ENCODE results near the gene HOXA3. TPM values are rescaled to one million over a fixed set of nuclear protein-coding genes. Genes with fewer than 3 reads are reported as not detected.
A peak's percentile ranks its signal among the peaks of the same experiment; 100 is the strongest.

HOXA3 gene
- total RNA-seq, 2 experiments from 2014 or later, result not detected

DNA sequence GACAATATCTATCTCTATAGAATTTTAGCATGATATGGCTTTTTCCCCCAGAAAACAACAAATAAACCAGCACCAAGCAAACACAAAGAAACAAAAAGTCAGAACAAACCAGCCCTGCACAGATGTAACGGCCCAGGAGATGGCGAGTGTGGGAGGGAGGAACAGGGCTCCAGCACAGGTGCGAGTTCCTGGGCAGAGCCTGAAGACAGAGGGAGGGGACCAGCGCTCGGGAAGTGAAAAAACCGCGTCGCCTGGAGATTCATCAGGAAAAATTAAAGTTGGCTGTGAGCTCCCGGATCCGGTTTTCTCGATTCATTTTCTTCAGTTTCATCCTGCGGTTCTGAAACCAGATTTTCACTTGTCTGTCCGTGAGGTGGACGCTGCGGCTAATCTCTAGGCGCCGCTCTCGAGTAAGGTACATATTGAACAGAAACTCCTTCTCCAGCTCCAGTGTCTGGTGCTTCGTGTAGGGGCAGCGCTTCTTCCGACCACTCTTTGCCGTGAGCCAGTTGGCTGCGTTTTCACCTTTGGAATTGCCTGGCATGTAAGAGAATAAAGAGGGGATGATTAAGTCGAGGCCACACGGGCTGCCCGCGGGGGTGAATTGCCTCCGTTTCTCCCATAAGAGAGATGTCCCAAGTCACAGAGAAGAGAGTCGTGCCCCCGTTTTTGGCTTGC lies 19.4 kb upstream of the HOXA3 start:
- ATAC-seq, result no peak
- Mint-ChIP-seq H3K36me3 (peaks cover 2% of the 10 kb centered on the region), H3K27ac (peak overlapping the region; percentile 35), H3K27me3 (peaks cover 81% of the 10 kb centered on the region), H3K4me1 (peaks cover 7% of the 10 kb centered on the region), H3K9me3 (ENCODE audit: low read depth) (no peaks in the 10 kb centered on the region), H3K4me3 (no peak overlapping the region)
- CTCF ChIA-PET, result interaction anchor here (1.0 to 1.7 kb wide), 4 partner anchors 11 to 40 kb away, joined by 3 to 5 read pairs (median 4); no protein-coding TSS in a partner anchor
- no peak for DNase-seq

- CTCF ChIA-PET, result interaction anchor here (1.0 to 1.7 kb wide), 3 partner anchors 10 to 40 kb away, joined by 3 to 5 read pairs (median 3); no protein-coding TSS in a partner anchor
- peaks cover 7% of the 10 kb centered on the region for H3K4me1 Mint-ChIP-seq
- H3K36me3 Mint-ChIP-seq, result peaks cover 2% of the 10 kb centered on the region
- H3K9me3 Mint-ChIP-seq (ENCODE audit: low read depth), result no peaks in the 10 kb centered on the region
- no peak for ATAC-seq
- H3K27me3 Mint-ChIP-seq, result peaks cover 81% of the 10 kb centered on the region
- no peak overlapping the region for H3K4me3 Mint-ChIP-seq
- peak overlapping the region; percentile 35 for H3K27ac Mint-ChIP-seq
- DNase-seq, result no peak
These were observed 18.9 kb upstream of the HOXA3 start for GRCh38 chr7:27171325-27171636.

DNA sequence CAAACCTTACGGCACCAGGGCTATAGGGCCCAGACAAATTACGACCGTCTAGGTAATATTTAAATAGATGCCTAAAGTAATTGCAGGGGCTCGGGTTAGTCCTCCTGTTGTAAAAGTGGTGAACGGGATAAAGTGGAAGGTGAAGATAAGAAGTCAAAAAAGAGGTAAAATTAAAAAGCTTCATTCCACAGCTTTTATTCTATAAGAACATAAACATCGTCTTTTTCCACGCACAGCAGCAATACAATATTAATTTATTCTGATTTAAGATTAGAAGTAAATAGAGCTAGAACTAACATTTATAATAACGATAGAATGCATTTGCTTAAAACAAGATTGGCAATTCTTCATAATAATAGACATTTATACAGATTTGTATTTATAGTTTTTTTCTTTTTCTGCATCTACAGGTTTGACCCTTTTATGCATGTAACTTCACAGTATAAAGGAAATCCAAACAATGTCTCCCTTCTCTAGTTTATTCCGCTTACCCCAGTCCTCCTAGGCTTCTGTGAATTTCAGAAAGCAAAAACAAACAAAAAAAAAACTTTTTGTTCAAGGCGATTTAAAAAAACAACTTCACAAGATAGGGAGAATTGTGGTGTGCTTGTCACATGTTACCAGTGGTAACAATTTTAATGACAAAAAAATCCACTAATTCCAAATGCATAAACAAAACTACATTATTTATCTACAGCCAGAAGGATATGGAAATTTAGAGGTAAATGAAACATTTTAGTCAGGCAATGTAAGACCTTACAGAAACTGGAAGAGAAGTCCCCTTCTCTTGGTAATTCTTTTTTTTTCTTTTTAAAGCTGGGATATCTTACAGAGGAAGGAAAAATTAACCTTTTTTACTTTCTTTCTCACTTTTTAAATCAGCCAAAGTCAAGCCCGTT lies 18.3 kb upstream of the HOXA3 start:
- Mint-ChIP-seq H3K9me3 (ENCODE audit: low read depth) (no peaks in the 10 kb centered on the region), H3K27ac (no peak overlapping the region), H3K27me3 (peaks cover 82% of the 10 kb centered on the region), H3K4me1 (peaks cover 7% of the 10 kb centered on the region), H3K4me3 (no peak overlapping the region), H3K36me3 (peaks cover 2% of the 10 kb centered on the region)
- no peak for DNase-seq
- no peak for ATAC-seq
- CTCF ChIA-PET, result interaction anchor here (1.0 to 1.7 kb wide), 2 partner anchors 10 to 41 kb away, joined by 3 to 5 read pairs; no protein-coding TSS in a partner anchor

GRCh38 chr7:27169658-27170425 lies 17.5 kb upstream of the HOXA3 start:
- Mint-ChIP-seq H3K4me3 (no peak overlapping the region), H3K27ac (no peak overlapping the region), H3K27me3 (peaks cover 79% of the 10 kb centered on the region), H3K36me3 (peaks cover 2% of the 10 kb centered on the region), H3K9me3 (ENCODE audit: low read depth) (no peaks in the 10 kb centered on the region), H3K4me1 (peaks cover 7% of the 10 kb centered on the region)
- no peak for DNase-seq
- CTCF ChIA-PET, result no interaction called here
- no peak for ATAC-seq

GRCh38 chr7:27168265-27168947 lies 16.0 kb upstream of the HOXA3 start:
- ATAC-seq, result no peak
- H3K27ac Mint-ChIP-seq, result peak overlapping the region; percentile 40

DNA sequence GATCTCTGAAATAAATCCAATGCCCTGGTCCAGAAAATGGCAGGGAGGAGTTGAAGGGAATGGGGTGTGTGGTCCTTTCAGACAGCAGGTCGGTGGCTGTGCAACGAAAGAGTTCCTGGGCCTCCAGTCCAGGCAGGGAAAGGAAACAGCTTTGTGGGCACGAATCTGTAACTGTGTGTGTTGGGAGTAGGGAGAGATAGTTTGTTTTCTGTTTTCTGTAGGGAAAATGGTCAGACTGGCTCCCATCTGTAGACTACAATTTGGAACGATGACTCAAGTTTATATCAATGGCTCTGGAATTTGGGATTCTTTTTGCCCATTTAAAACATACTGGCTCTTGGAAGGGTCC lies 15.5 kb upstream of the HOXA3 start:
- CTCF ChIA-PET, result interaction anchor here (1.0 to 1.4 kb wide), 2 partner anchors 12 to 17 kb away, joined by 3 to 5 read pairs; no protein-coding TSS in a partner anchor
- H3K4me3 Mint-ChIP-seq, result no peak overlapping the region
- peaks cover 2% of the 10 kb centered on the region for H3K36me3 Mint-ChIP-seq
- DNase-seq, result no peak
- peak overlapping the region; percentile 40 for H3K27ac Mint-ChIP-seq
- peaks cover 7% of the 10 kb centered on the region for H3K4me1 Mint-ChIP-seq
- no peak for ATAC-seq
- peaks cover 90% of the 10 kb centered on the region for H3K27me3 Mint-ChIP-seq
- H3K9me3 Mint-ChIP-seq (ENCODE audit: low read depth), result no peaks in the 10 kb centered on the region

More at GRCh38 chr7:27168265-27168947, 16.0 kb upstream of the HOXA3 start:
- CTCF ChIA-PET, result interaction anchor here (1.0 to 1.4 kb wide), 2 partner anchors 12 to 18 kb away, joined by 3 to 5 read pairs; no protein-coding TSS in a partner anchor
- H3K4me3 Mint-ChIP-seq, result no peak overlapping the region
- no peak for DNase-seq
- H3K27me3 Mint-ChIP-seq, result peaks cover 87% of the 10 kb centered on the region
- peaks cover 7% of the 10 kb centered on the region for H3K4me1 Mint-ChIP-seq
- H3K9me3 Mint-ChIP-seq (ENCODE audit: low read depth), result no peaks in the 10 kb centered on the region
- H3K36me3 Mint-ChIP-seq, result peaks cover 2% of the 10 kb centered on the region

DNA sequence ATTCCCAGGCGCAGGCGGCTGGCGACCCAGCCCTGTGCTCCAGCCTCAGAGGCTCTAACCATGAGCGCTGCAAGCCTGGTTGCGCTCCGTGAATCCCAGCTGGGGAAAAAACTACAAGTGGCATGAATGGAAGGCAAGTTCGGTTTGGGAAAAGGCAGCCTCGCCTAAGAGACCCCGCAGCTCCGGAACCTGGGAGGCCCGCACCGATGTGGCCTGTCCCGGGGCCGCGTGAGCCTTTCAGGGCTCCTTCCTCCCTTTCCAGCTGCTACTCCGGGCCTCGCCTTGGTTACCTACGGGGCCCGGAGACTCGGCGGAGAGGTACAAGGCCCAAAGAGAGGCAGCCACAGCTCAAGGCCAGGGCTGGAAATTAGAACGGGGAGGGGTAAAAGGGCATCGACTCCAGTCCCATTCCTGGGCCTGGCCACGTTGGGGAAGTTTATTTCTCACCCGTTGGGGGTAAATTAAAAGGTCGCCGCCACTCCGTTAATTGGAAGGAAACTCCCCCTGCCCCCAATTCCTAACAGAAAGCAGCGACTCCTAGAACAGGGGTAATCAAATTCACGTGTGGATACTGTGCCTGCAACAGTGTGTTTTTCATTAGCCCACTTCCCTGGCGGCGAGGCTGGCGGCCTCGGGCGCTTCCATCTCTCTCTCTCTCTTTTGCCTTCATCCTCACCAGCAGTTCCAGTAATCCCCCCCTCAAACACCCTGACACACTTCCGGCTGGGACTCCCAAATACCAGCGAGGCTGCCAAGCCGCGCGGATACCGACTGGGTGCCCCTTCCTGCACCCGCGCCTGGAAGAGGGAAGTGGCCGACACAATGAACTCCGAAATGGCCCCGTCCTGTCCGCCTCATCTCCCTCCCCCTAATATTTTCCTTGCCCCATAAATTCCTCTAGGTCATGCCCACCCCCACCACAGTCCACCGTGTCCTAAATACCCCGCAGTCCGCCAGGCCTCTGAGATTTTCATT lies 14.4 kb upstream of the HOXA3 start:
- peaks cover 3% of the 10 kb centered on the region for H3K4me1 Mint-ChIP-seq
- H3K9me3 Mint-ChIP-seq (ENCODE audit: low read depth), result no peaks in the 10 kb centered on the region
- CTCF ChIA-PET, result interaction anchor here (1.0 to 2.1 kb wide), 3 partner anchors 10 to 16 kb away, joined by 3 to 6 read pairs (median 3); partner anchors contain the start of gene HOXA7
- H3K27me3 Mint-ChIP-seq, result peaks cover 91% of the 10 kb centered on the region
- H3K27ac Mint-ChIP-seq, result peak overlapping the region; percentile 40
- H3K36me3 Mint-ChIP-seq, result peaks cover 2% of the 10 kb centered on the region
- DNase-seq (no peak), ATAC-seq (no peak)
- H3K4me3 Mint-ChIP-seq, result no peak overlapping the region

DNA sequence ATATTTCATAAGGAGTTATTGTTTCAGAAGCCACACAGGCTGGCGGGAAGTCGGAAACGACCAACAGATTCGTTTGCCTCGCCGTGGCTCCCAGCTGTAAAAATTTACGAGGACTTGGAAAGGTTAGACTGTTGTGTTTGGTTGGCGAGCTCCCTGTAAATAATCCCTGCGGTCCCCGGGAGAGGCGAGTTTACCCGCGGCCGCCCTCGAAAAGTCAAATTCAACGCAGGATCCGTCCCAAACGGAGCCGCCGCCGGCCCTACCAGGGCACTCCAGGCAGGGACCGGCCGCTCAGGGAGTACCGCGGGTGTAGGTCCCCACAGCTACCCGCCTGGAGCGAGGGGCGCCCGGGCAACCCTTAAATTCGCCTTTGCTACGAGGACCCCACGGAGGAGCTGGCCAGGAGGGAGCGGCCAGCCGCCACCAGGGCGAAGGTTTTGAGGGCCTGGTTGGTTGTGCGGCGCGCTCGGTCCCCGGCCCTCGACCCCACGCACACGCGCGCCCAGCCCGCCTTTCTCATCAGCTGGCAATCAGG lies 13.7 kb upstream of the HOXA3 start:
- CTCF ChIA-PET, result interaction anchor here (1.1 to 2.1 kb wide), 2 partner anchors 9 to 13 kb away, joined by 3 to 6 read pairs; partner anchors contain the start of gene HOXA7
- no peak overlapping the region for H3K4me3 Mint-ChIP-seq

DNA sequence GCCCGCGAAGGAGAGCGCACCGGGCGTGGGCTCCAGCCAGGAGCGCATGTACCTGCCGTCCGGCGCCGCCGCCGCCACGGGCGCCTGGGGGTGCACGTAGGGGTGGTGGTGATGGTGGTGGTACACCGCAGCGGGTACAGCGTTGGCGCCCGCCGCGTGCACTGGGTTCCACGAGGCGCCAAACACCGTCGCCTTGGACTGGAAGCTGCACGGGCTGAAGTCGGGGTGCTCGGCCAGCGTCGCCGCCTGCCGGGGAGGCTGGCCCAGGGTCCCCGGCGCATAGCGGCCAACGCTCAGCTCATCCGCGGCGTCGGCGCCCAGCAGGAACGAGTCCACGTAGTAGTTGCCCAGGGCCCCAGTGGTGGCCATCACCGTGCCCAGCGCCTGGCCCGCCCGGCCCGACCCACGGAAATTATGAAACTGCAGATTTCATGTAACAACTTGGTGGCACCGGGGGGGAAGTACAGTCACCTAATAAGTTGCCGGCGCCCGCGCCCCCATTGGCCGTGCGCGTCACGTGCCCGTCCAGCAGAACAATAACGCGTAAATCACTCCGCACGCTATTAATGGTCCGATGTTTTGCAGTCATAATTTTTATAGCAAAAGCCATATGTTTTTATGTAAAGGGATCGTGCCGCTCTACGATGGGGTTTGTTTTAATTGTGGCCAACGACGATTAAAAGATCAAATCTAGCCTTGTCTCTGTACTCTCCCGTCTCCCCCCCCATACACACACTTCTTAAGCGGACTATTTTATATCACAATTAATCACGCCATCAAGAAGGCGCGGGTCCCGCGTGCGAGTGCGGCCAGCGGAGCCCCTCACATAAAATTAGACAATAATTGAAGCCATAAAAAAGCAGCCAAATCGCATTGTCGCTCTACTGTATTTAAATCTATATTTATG lies 13.0 kb upstream of the HOXA3 start, which contains the start of gene HOXA9:
Gene HOXA9, minus strand, starts transcription at position 449 of the 907 bp plus-strand sequence. Its CDS starts 80 bp downstream, at position 369.
- Mint-ChIP-seq H3K36me3 (no peaks in the 10 kb centered on the region), H3K27ac (peak within 1 kb of the TSS; percentile 77), H3K9me3 (ENCODE audit: low read depth) (no peaks in the 10 kb centered on the region), H3K4me3 (no peak within 1 kb of the TSS), H3K27me3 (peaks cover 84% of the 10 kb centered on the region), H3K4me1 (peaks cover 2% of the 10 kb centered on the region)
- DNase-seq, result no peak
- CTCF ChIA-PET, result interaction anchor here (2.1 kb wide), 1 partner anchor 9 kb away, joined by 6 read pairs; the partner anchor contains the start of gene HOXA7
- no peak for ATAC-seq

More for the DNA sequence above, 13.7 kb upstream of the HOXA3 start:
- H3K4me1 Mint-ChIP-seq, result peaks cover 1% of the 10 kb centered on the region
- no peaks in the 10 kb centered on the region for H3K36me3 Mint-ChIP-seq
- no peak for ATAC-seq
- H3K9me3 Mint-ChIP-seq (ENCODE audit: low read depth), result no peaks in the 10 kb centered on the region
- peak overlapping the region; percentile 77 for H3K27ac Mint-ChIP-seq
- peaks cover 86% of the 10 kb centered on the region for H3K27me3 Mint-ChIP-seq
- no peak for DNase-seq

GRCh38 chr7:27164367-27165088 lies 12.1 kb upstream of the HOXA3 start:
- H3K36me3 Mint-ChIP-seq, result no peaks in the 10 kb centered on the region
- H3K27ac Mint-ChIP-seq, result no peak overlapping the region

More at GRCh38 chr7:27164367-27165088, 12.1 kb upstream of the HOXA3 start:
- ATAC-seq (no peak), DNase-seq (no peak)
- Mint-ChIP-seq H3K4me1 (peaks cover 6% of the 10 kb centered on the region), H3K9me3 (ENCODE audit: low read depth) (no peaks in the 10 kb centered on the region), H3K4me3 (no peak overlapping the region), H3K27me3 (peaks cover 86% of the 10 kb centered on the region)
- CTCF ChIA-PET, result interaction anchor here (2.1 to 2.3 kb wide), 2 partner anchors 8 to 14 kb away, joined by 6 to 15 read pairs; partner anchors contain the start of gene HOXA7

Measured in activated CD8-positive, alpha-beta memory T cell treated with anti-CD3 and anti-CD28 coated beads, Interleukin-2, amount 10 ng/mL, durations not matched to agents 7 days and 5 days (primary cell).